NCI-H748 (cell line): ENCODE results near the gene KRT33B.
"Not testable (repeated sequence)": the region's sequence is repeated elsewhere in the genome, so short reads cannot be mapped to it uniquely, and the experiment has no call there.

ENCODE experiments used
- DNase-seq: peaks from one replicate; lab custom pipeline; 2025; ENCODE audit not compliant: unreplicated experiment; lab: John Stamatoyannopoulos, UW

The KRT33B gene

GRCh38 chr17:41369713-41370112 lies at the start of gene KRT33B:
TSS of gene KRT33B (minus strand) at chr17:41369813. CDS start at chr17:41369750, 63 bp downstream.
- DNase-seq: no peak

GRCh38 chr17:41418116-41418860 lies 48.7 kb upstream of the KRT33B start:
- no peak for DNase-seq

GRCh38 chr17:41417576-41418015 lies 48.0 kb upstream of the KRT33B start:
- DNase-seq: no peak

- no peak for DNase-seq
These were observed 47.5 kb upstream of the KRT33B start for GRCh38 chr17:41417127-41417526.

- DNase-seq: peak; percentile 40
These were observed 46.9 kb upstream of the KRT33B start for GRCh38 chr17:41416479-41416878.

- no peak for DNase-seq
These were observed 46.3 kb upstream of the KRT33B start for GRCh38 chr17:41415833-41416335.

GRCh38 chr17:41415411-41415810 lies 45.8 kb upstream of the KRT33B start:
- no peak for DNase-seq

- DNase-seq: no peak
These were observed 44.4 kb upstream of the KRT33B start for GRCh38 chr17:41413982-41414381.

- no peak for DNase-seq
These were observed 43.8 kb upstream of the KRT33B start for GRCh38 chr17:41413353-41413957.

- no peak for DNase-seq
These were observed 41.6 kb upstream of the KRT33B start for GRCh38 chr17:41411072-41411840.

- no peak for DNase-seq
These were observed 37.6 kb upstream of the KRT33B start for GRCh38 chr17:41407226-41407625.

- DNase-seq: peak; percentile 13
These were observed 36.6 kb upstream of the KRT33B start for GRCh38 chr17:41406205-41406604.

- DNase-seq: peak; percentile 91
These were observed 34.5 kb upstream of the KRT33B start for GRCh38 chr17:41404024-41404671.

DNA sequence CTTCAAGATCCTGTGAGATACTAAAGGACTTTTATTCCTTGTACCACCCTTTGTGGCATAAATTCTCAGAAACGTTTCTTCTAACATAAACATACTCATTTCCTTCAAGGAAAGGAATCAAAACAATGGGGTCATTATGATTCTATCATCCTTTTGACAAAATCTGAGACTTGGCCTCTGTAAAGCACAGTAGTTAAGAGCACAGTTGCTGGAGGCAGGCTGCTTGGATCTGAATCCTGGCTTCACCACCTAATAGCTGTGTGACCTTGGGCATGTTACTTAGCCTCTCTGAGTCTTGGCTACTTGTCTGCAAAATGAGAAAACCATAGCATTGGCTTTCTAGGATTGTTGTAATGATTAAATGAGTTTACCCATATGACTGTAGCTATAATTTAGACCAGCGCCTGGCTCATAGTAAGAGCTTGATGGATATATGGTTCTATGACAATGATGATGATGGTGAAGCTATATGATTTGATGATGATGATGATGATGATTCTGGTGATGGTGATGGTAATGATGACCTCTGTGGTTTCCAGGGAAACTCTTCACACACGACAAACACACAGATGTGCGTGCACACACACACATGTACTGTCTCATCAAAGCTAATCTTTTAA lies 33.9 kb upstream of the KRT33B start:
- DNase-seq: no peak

GRCh38 chr17:41402161-41402560 lies 32.5 kb upstream of the KRT33B start:
- no peak for DNase-seq

DNA sequence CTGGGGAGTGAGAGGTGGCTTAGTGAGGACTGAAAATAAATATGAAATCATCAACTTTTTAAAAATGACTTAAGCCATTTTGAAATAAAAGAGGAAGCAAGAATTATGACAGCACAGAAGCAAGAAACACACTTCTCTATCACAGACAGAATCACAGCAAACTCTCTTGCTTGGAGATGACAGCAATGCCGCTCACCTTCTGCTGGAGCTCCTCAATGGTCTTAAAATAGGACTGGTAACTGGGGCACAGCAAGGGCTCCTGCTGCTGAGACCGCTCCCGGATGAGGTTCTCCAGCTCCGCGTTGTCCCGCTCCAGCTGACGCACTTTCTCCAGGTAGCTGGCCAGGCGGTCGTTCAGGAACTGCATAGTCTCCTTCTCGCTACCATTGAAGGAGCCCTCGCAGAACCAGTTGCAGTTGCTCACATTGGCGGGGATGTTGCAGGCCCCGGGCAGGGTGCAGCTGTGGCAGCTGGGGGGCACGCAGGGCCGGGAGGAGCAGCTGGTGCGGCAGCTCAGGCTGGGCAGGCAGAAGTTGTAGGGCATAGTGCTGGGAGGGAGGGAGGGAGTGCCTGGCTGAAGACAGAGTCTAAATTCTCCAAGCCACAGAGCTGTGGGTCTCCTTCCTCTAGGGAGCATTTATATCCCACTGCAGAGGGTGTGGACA lies 27.5 kb upstream of the KRT33B start, which contains the start of gene KRT31:
TSS of gene KRT31 (minus strand) at position 613 of the 665 bp plus-strand sequence. CDS start at position 544, 69 bp downstream.
- no peak for DNase-seq

- no peak for DNase-seq
These were observed 26.7 kb upstream of the KRT33B start for GRCh38 chr17:41396340-41396739.

GRCh38 chr17:41395611-41396010 lies 26.0 kb upstream of the KRT33B start:
- DNase-seq: no peak

- DNase-seq: not testable (repeated sequence)
These were observed 25.4 kb upstream of the KRT33B start for GRCh38 chr17:41395044-41395443.
